H9 (cell line): Measurements from ENCODE around the gene EVI5. TPM values are rescaled to one million over a fixed set of nuclear protein-coding genes. Genes with fewer than 3 reads are reported as not detected.

Source experiments
- DNase-seq: peaks from one replicate; pipeline ENCODE4 v3.0.0-alpha.2; 2017
- H2AFZ ChIP-seq: one replicate; pipeline ENCODE4 v1.6.1; 2013; ENCODE audit warnings: mild to moderate bottlenecking, low read length, control low read depth, moderate library complexity
- H2AK5ac ChIP-seq: 2 replicates; pipeline ENCODE4 v1.6.1; 2013; ENCODE audit warnings: low read length, control low read depth, mixed read lengths; ENCODE audit not compliant: insufficient read length
- H2BK120ac ChIP-seq: one replicate; pipeline ENCODE4 v1.6.1; 2013; ENCODE audit warnings: low read depth, mild to moderate bottlenecking, low read length, control low read depth, inconsistent platforms; ENCODE audit not compliant: poor library complexity, severe bottlenecking
- H2BK12ac ChIP-seq: 2 replicates; pipeline ENCODE4 v1.6.1; 2013; ENCODE audit warnings: low read length, control low read depth, mixed read lengths, low read depth; ENCODE audit not compliant: insufficient read length
- H2BK15ac ChIP-seq: 2 replicates; pipeline ENCODE4 v1.6.1; 2013; ENCODE audit warnings: low read depth, low read length, control low read depth
- H2BK20ac ChIP-seq: one replicate; pipeline ENCODE4 v1.6.1; 2013; ENCODE audit warnings: low read depth, mild to moderate bottlenecking, low read length, control low read depth, inconsistent platforms; ENCODE audit not compliant: poor library complexity, severe bottlenecking
- H2BK5ac ChIP-seq: 2 replicates; pipeline ENCODE4 v1.6.1; 2013; ENCODE audit warnings: low read length, control low read depth, mixed read lengths; ENCODE audit not compliant: insufficient read length
- H3K14ac ChIP-seq: 2 replicates; pipeline ENCODE4 v1.6.1; 2013; ENCODE audit warnings: low read length, control low read depth; ENCODE audit not compliant: insufficient read depth
- H3K18ac ChIP-seq: 2 replicates; pipeline ENCODE4 v1.6.1; 2013; ENCODE audit warnings: low read depth, mild to moderate bottlenecking, mixed read lengths, low read length, control low read depth; ENCODE audit not compliant: insufficient read length
- H3K23ac ChIP-seq: 2 replicates; pipeline ENCODE4 v1.6.1; 2013; ENCODE audit warnings: low read length, control low read depth, mixed read lengths, low read depth; ENCODE audit not compliant: insufficient read length
- H3K23me2 ChIP-seq: 2 replicates; pipeline ENCODE4 v1.6.1; 2013; ENCODE audit warnings: low read depth, mild to moderate bottlenecking, mixed read lengths, low read length, control low read depth; ENCODE audit not compliant: insufficient read length, poor library complexity, severe bottlenecking
- H3K27ac ChIP-seq: 2 replicates; pipeline ENCODE4 v1.5.1; 2013; ENCODE audit warnings: low read length, control low read depth, mixed read lengths, low read depth; ENCODE audit not compliant: insufficient read length
- H3K27me3 ChIP-seq: 2 replicates; pipeline ENCODE4 v1.6.1; 2013; ENCODE audit warnings: low read length, control low read depth, inconsistent platforms; ENCODE audit not compliant: insufficient read depth
- H3K4ac ChIP-seq: 2 replicates; pipeline ENCODE4 v1.6.1; 2013; ENCODE audit warnings: low read depth, mild to moderate bottlenecking, control low read depth, inconsistent platforms, low read length, moderate library complexity
- H3K4me1 ChIP-seq: 2 replicates; pipeline ENCODE4 v1.6.1; 2013; ENCODE audit warnings: low read length, control low read depth, inconsistent platforms; ENCODE audit not compliant: insufficient read depth
- H3K4me2 ChIP-seq: 2 replicates; pipeline ENCODE4 v1.6.1; 2013; ENCODE audit warnings: low read length, control low read depth, mixed read lengths; ENCODE audit not compliant: insufficient read length, insufficient read depth
- H3K56ac ChIP-seq: 2 replicates; pipeline ENCODE4 v1.6.1; 2013; ENCODE audit warnings: low read depth, mild to moderate bottlenecking, mixed read lengths, low read length, control low read depth; ENCODE audit not compliant: insufficient read length
- H3K79me1 ChIP-seq: 2 replicates; pipeline ENCODE4 v1.6.1; 2013; ENCODE audit warnings: low read depth, mild to moderate bottlenecking, moderate library complexity, low read length, control low read depth, inconsistent platforms; ENCODE audit not compliant: insufficient read depth, poor library complexity, severe bottlenecking
- H3K79me2 ChIP-seq: 2 replicates; pipeline ENCODE4 v1.6.1; 2013; ENCODE audit warnings: low read length, control low read depth, inconsistent platforms; ENCODE audit not compliant: insufficient read depth
- H3K9ac ChIP-seq: 2 replicates; pipeline ENCODE4 v1.6.1; 2013; ENCODE audit warnings: low read length, control low read depth, mixed read lengths; ENCODE audit not compliant: insufficient read length; ENCODE audit errors: extremely low read depth
- H3K9me3 ChIP-seq: one replicate; pipeline ENCODE4 v1.6.1; 2013; ENCODE audit warnings: low read depth, low read length, inconsistent platforms; ENCODE audit not compliant: control insufficient read depth
- H3T11ph ChIP-seq: one replicate; pipeline ENCODE4 v1.6.1; 2013; ENCODE audit warnings: mild to moderate bottlenecking, low read length, control low read depth, inconsistent platforms
- H4K20me1 ChIP-seq: one replicate; pipeline ENCODE4 v1.6.1; 2013; ENCODE audit not compliant: control insufficient read depth, insufficient read length, insufficient read depth
- H4K5ac ChIP-seq: 2 replicates; pipeline ENCODE4 v1.6.1; 2013; ENCODE audit warnings: low read depth, mild to moderate bottlenecking, mixed read lengths, low read length, control low read depth; ENCODE audit not compliant: insufficient read length
- H4K8ac ChIP-seq: replicated peaks from 2 replicates; pipeline ENCODE4 v1.6.1; 2013; ENCODE audit warnings: low read length, control low read depth, mixed read lengths, low read depth; ENCODE audit not compliant: insufficient read length
- H4K91ac ChIP-seq: 2 replicates; pipeline ENCODE4 v1.6.1; 2013; ENCODE audit warnings: low read depth, mild to moderate bottlenecking, moderate library complexity, mixed read lengths, low read length, control low read depth; ENCODE audit not compliant: insufficient read length
- H3K27ac Mint-ChIP-seq, 3 experiments: 2 replicates in 2 of 3; 3 replicates in 1 of 3; pipeline ENCODE4 v1.8.0; 2020 to 2021; ENCODE audit warnings: mixed read lengths in 3 of 3, mild to moderate bottlenecking in 1 of 3, moderate library complexity in 1 of 3
- H3K27me3 Mint-ChIP-seq: 2 replicates; pipeline ENCODE4 v1.8.0; 2021; ENCODE audit warnings: low read depth, mild to moderate bottlenecking, moderate library complexity, mixed read lengths
- H3K36me3 Mint-ChIP-seq, 3 experiments: 2 replicates in 2 of 3; 3 replicates in 1 of 3; pipeline ENCODE4 v1.8.0; 2020 to 2021; ENCODE audit warnings: low read depth in 3 of 3, mixed read lengths in 3 of 3; ENCODE audit not compliant: insufficient read depth in 1 of 3
- H3K4me1 Mint-ChIP-seq, 2 experiments: 2 replicates each; pipeline ENCODE4 v1.8.0; 2020; ENCODE audit warnings: mixed read lengths in 2 of 2
- H3K4me3 Mint-ChIP-seq, 2 experiments: 2 replicates in 1 of 2; 3 replicates in 1 of 2; pipeline ENCODE4 v1.8.0; 2020 to 2021; ENCODE audit warnings: mild to moderate bottlenecking in 2 of 2, mixed read lengths in 2 of 2, moderate library complexity in 1 of 2
- H3K9me3 Mint-ChIP-seq, 2 experiments: 2 replicates in 1 of 2; 3 replicates in 1 of 2; pipeline ENCODE4 v1.8.0; 2020; ENCODE audit warnings: mild to moderate bottlenecking in 2 of 2, mixed read lengths in 2 of 2, moderate library complexity in 1 of 2
- CTCF ChIP-seq: fragments of 200-600 bp; sonication (generic); conservative IDR thresholded peaks from 3 replicates; pipeline ENCODE4 v1.8.0; 2021; ENCODE audit warnings: antibody characterized with exemption, mild to moderate bottlenecking
- WGBS: extraction: QIAGEN DNeasy Blood & Tissue Kit; methylation state at CpG from one replicate; pipeline ENCODE4 v1.1.7; 2013; ENCODE audit warnings: missing lambda C conversion rate, low lambda C conversion rate, mixed read lengths; ENCODE audit not compliant: insufficient read length; ENCODE audit errors: extremely low coverage; 5-methylcytosine and 5-hydroxymethylcytosine counted together
- total RNA-seq: library from RNA; stranded (reverse); gene quantifications from 2 replicates; pipeline ENCODE4 v1.2.1, GENCODE V29; 2021

Gene EVI5
- total RNA-seq, 1 experiment from 2014 or later: 9.7 TPM

- Histone ChIP-seq H2AFZ (no peak overlapping the region), H3K9me3 (no peaks in the 10 kb centered on the region), H2BK120ac (no peak overlapping the region), H3K56ac (no peak overlapping the region), H2BK20ac (no peak overlapping the region), H3K18ac (no peak overlapping the region), H2BK12ac (no peak overlapping the region), H3K14ac (no peak overlapping the region), H4K5ac (no peak overlapping the region), H2AK5ac (no peak overlapping the region), H2BK15ac (no peak overlapping the region), H3K23me2 (no peaks in the 10 kb centered on the region), H3K79me2 (no peaks in the 10 kb centered on the region), H3K27me3 (no peaks in the 10 kb centered on the region), H3K23ac (no peak overlapping the region), H2BK5ac (no peak overlapping the region), H3K4me1 (no peaks in the 10 kb centered on the region), H4K20me1 (no peaks in the 10 kb centered on the region), H3K9ac (no peak overlapping the region), H3K4ac (no peak overlapping the region), H3K4me2 (no peak overlapping the region), H4K8ac (no peak overlapping the region), H3K27ac (no peak overlapping the region), H3T11ph (no peak overlapping the region), H3K79me1 (no peaks in the 10 kb centered on the region), H4K91ac (no peak overlapping the region)
- no peak overlapping the region for H3K4me3 Mint-ChIP-seq
- TF ChIP-seq CTCF: no peak
- H3K27me3 Mint-ChIP-seq: no peaks in the 10 kb centered on the region
- no peaks in the 10 kb centered on the region for H3K36me3 Mint-ChIP-seq
- WGBS: no CpG with 5 or more reads among the region's 5 CpGs
- no peaks in the 10 kb centered on the region for H3K9me3 Mint-ChIP-seq
- peak overlapping the region in 1 of 3 experiments; percentile 25; a peak in 1 of 7 replicates for H3K27ac Mint-ChIP-seq
- DNase-seq: no peak
- no peaks in the 10 kb centered on the region for H3K4me1 Mint-ChIP-seq
Observed at GRCh38 chr1:92577261-92577895, 207.5 kb downstream of the EVI5 start.
